Parathyroid adenoma (tissue), 2 donors: ENCODE data around the gene RCN2.

Experiments
- H2AFZ ChIP-seq: fragments of 300-600 bp; sonication (generic); one replicate; pipeline ENCODE4 v1.7.0; 2017; ENCODE audit warnings: antibody characterized with exemption, mild to moderate bottlenecking
- H3K27ac ChIP-seq: fragments of 300-600 bp; sonication (generic); one replicate; pipeline ENCODE4 v1.7.0; 2017
- H3K27me3 ChIP-seq: fragments of 300-600 bp; sonication (generic); one replicate; pipeline ENCODE4 v1.7.0; 2017; ENCODE audit warnings: low read length; ENCODE audit not compliant: control insufficient read depth, insufficient read depth
- H3K36me3 ChIP-seq: fragments of 300-600 bp; sonication (generic); one replicate; pipeline ENCODE4 v1.7.0; 2017; ENCODE audit warnings: low read length; ENCODE audit not compliant: control insufficient read depth, insufficient read depth
- H3K4me1 ChIP-seq: fragments of 300-600 bp; sonication (generic); one replicate; pipeline ENCODE4 v1.7.0; 2017; ENCODE audit warnings: control low read depth
- H3K4me2 ChIP-seq: fragments of 300-600 bp; sonication (generic); one replicate; pipeline ENCODE4 v1.7.0; 2017; ENCODE audit warnings: low read length
- H3K4me3 ChIP-seq: fragments of 300-600 bp; sonication (generic); one replicate; pipeline ENCODE4 v1.7.0; 2017; ENCODE audit warnings: low read depth, low read length
- H3K79me2 ChIP-seq: fragments of 300-600 bp; sonication (generic); one replicate; pipeline ENCODE4 v1.7.0; 2017; ENCODE audit warnings: control low read depth
- H3K9ac ChIP-seq: fragments of 300-600 bp; sonication (generic); one replicate; pipeline ENCODE4 v1.7.0; 2017; ENCODE audit warnings: mild to moderate bottlenecking
- H3K9me3 ChIP-seq: fragments of 300-600 bp; sonication (generic); one replicate; pipeline ENCODE4 v1.7.0; 2017; ENCODE audit warnings: low read length; ENCODE audit not compliant: control insufficient read depth
- TF ChIP-seq, protein P1 (sequence below): fragments of 300-600 bp; sonication (generic); IDR thresholded peaks from one replicate; pipeline ENCODE4 v1.7.0; 2017; ENCODE audit warnings: antibody characterized with exemption, mild to moderate bottlenecking
- donor health status: primary hyperparathyroidism.

Gene RCN2

GRCh38 chr15:76941636-76942035, 10.1 kb downstream of the RCN2 start:
- Histone ChIP-seq H3K4me2 (no peak overlapping the region), H3K4me1 (no peaks in the 10 kb centered on the region), H3K9me3 (no peaks in the 10 kb centered on the region), H3K4me3 (no peak overlapping the region), H3K27me3 (no peaks in the 10 kb centered on the region), H3K9ac (no peak overlapping the region), H3K79me2 (no peaks in the 10 kb centered on the region), H3K27ac (no peak overlapping the region), H2AFZ (no peak overlapping the region), H3K36me3 (no peaks in the 10 kb centered on the region)
- TF ChIP-seq, protein P1, sequence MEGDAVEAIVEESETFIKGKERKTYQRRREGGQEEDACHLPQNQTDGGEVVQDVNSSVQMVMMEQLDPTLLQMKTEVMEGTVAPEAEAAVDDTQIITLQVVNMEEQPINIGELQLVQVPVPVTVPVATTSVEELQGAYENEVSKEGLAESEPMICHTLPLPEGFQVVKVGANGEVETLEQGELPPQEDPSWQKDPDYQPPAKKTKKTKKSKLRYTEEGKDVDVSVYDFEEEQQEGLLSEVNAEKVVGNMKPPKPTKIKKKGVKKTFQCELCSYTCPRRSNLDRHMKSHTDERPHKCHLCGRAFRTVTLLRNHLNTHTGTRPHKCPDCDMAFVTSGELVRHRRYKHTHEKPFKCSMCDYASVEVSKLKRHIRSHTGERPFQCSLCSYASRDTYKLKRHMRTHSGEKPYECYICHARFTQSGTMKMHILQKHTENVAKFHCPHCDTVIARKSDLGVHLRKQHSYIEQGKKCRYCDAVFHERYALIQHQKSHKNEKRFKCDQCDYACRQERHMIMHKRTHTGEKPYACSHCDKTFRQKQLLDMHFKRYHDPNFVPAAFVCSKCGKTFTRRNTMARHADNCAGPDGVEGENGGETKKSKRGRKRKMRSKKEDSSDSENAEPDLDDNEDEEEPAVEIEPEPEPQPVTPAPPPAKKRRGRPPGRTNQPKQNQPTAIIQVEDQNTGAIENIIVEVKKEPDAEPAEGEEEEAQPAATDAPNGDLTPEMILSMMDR, result no peak

- Histone ChIP-seq H3K9me3 (no peaks in the 10 kb centered on the region), H3K79me2 (no peaks in the 10 kb centered on the region), H3K9ac (no peak overlapping the region), H3K36me3 (no peaks in the 10 kb centered on the region), H3K4me1 (no peaks in the 10 kb centered on the region), H3K4me3 (no peak overlapping the region), H3K27me3 (no peaks in the 10 kb centered on the region), H3K27ac (no peak overlapping the region), H3K4me2 (no peak overlapping the region), H2AFZ (no peak overlapping the region)
- TF ChIP-seq, protein P1, result no peak
Measured at GRCh38 chr15:76942331-76942730, 10.8 kb downstream of the RCN2 start.

- no peaks in the 10 kb centered on the region for H3K27me3 ChIP-seq
- H3K9me3 ChIP-seq, result no peaks in the 10 kb centered on the region
- H3K4me1 ChIP-seq, result no peaks in the 10 kb centered on the region
- no peak overlapping the region for H3K4me2 ChIP-seq
- no peak overlapping the region for H3K9ac ChIP-seq
- no peak overlapping the region for H3K4me3 ChIP-seq
- TF ChIP-seq, protein P1, result no peak
- no peak overlapping the region for H3K27ac ChIP-seq
- H3K79me2 ChIP-seq, result no peaks in the 10 kb centered on the region
- H2AFZ ChIP-seq, result no peak overlapping the region
- no peaks in the 10 kb centered on the region for H3K36me3 ChIP-seq
Measured at GRCh38 chr15:76945494-76946093, 14.0 kb downstream of the RCN2 start.

DNA sequence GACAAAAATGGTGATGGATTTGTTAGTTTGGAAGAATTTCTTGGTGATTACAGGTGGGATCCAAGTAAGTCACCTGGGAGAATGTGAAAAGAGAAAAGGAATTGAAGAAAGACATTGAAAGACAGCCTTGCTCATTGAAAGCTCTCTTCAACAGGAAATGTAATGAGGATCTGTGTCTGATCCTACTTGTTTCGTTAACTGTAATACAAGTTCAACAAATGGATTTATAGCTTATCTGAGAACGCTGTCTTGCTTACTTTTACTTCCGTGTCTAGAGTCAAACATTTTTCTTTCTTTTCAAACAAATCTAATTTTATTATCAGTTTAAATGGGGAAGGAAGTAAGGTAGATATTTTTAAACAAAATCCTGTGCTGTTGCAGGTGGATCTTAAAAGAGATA, 15.9 kb downstream of the RCN2 start:
- Histone ChIP-seq H3K4me3 (no peak overlapping the region), H3K27ac (no peak overlapping the region), H3K9ac (no peak overlapping the region), H3K9me3 (no peaks in the 10 kb centered on the region), H3K4me2 (no peak overlapping the region), H3K79me2 (no peaks in the 10 kb centered on the region), H3K36me3 (no peaks in the 10 kb centered on the region), H2AFZ (no peak overlapping the region), H3K27me3 (no peaks in the 10 kb centered on the region), H3K4me1 (no peaks in the 10 kb centered on the region)
- TF ChIP-seq, protein P1, result no peak

- TF ChIP-seq, protein P1, result no peak
- no peak overlapping the region for H3K9ac ChIP-seq
- H3K79me2 ChIP-seq, result no peaks in the 10 kb centered on the region
- no peaks in the 10 kb centered on the region for H3K36me3 ChIP-seq
- H3K4me1 ChIP-seq, result no peaks in the 10 kb centered on the region
- no peaks in the 10 kb centered on the region for H3K27me3 ChIP-seq
- no peak overlapping the region for H3K4me3 ChIP-seq
- no peak overlapping the region for H3K27ac ChIP-seq
- H3K9me3 ChIP-seq, result no peaks in the 10 kb centered on the region
- H2AFZ ChIP-seq, result no peak overlapping the region
- no peak overlapping the region for H3K4me2 ChIP-seq
Measured at GRCh38 chr15:76951220-76951619, 19.7 kb downstream of the RCN2 start.
